GM12878 (cell line): ENCODE results near the gene SYNPO. TPM values are rescaled to one million over a fixed set of nuclear protein-coding genes. Genes with fewer than 3 reads are reported as not detected.

Experiments
- ATAC-seq: fragments of 200-7000 bp; cut with Tn5 transposase; 3 replicates; pipeline ENCODE4 v1.9.1; 2020; ENCODE audit warnings: mild to moderate bottlenecking, moderate library complexity
- BruUV-seq: library from RNA; stranded (reverse); fragments of 400-500 nt; replicated peaks from 2 replicates; lab custom pipeline; 2021; lab: Mats Ljungman, UMichigan
- CTCF ChIA-PET: fragments of 300-600 bp; sonication (Branson Sonifier 250); formaldehyde crosslinking; extraction: SDS; loops from one replicate; lab custom pipeline; 2021; ENCODE audit warnings: inconsistent platforms; lab: Yijun Ruan, JAX
- POLR2A ChIA-PET: fragments of 350-600 bp; formaldehyde crosslinking; extraction: SDS; loops from one replicate; lab custom pipeline; 2021; ENCODE audit warnings: inconsistent platforms; lab: Charles Lee
- RAD21 ChIA-PET: fragments of 300-600 bp; sonication (Branson Sonifier 250); formaldehyde crosslinking; loops from one replicate; lab custom pipeline; 2023; ENCODE audit warnings: antibody characterized with exemption; ENCODE audit not compliant: unreplicated experiment; lab: Charles Lee
- SMC1A ChIA-PET: fragments of 300-600 bp; sonication (Branson Sonifier 250); formaldehyde crosslinking; loops from one replicate; lab custom pipeline; 2023; ENCODE audit not compliant: unreplicated experiment, uncharacterized antibody; lab: Charles Lee
- DNase-seq: peaks from one replicate; pipeline ENCODE4 v3.0.0-alpha.2; 2011; ENCODE audit warnings: low read depth, low spot score
- FAIRE-seq: peaks from 3 replicates; lab custom pipeline; 2011; peaks lifted over from hg19 to GRCh38; lab: Jason Lieb, UNC
- H2AFZ ChIP-seq: 2 replicates; pipeline ENCODE4 v1.6.0; 2011; ENCODE audit warnings: low read depth, low read length, control low read depth; ENCODE audit not compliant: control insufficient read depth
- H3K27ac ChIP-seq: 2 replicates; pipeline ENCODE4 v1.5.1; 2011; ENCODE audit warnings: control low read depth; ENCODE audit not compliant: control insufficient read depth, insufficient read depth
- H3K27me3 ChIP-seq, 2 experiments: replicated peaks in 1 of 2; 2 replicates each; pipeline versions ENCODE4 v1.6.0 to v1.6.1; 2011; ENCODE audit warnings: low read length in 1 of 2; ENCODE audit not compliant: control insufficient read depth in 2 of 2, insufficient read depth in 2 of 2
- H3K36me3 ChIP-seq, 2 experiments: 2 replicates each; pipeline ENCODE4 v1.5.1; 2011; ENCODE audit warnings: low read length in 1 of 2; ENCODE audit not compliant: control insufficient read depth in 2 of 2, insufficient read depth in 2 of 2
- H3K4me1 ChIP-seq: 2 replicates; pipeline ENCODE4 v1.6.1; 2011; ENCODE audit warnings: mild to moderate bottlenecking, low read length, moderate library complexity, mixed read lengths; ENCODE audit not compliant: control insufficient read depth, insufficient read depth
- H3K4me2 ChIP-seq: 2 replicates; pipeline ENCODE4 v1.6.0; 2011; ENCODE audit warnings: control low read depth; ENCODE audit not compliant: control insufficient read depth, insufficient read depth
- H3K4me3 ChIP-seq: fragments of 200-600 bp; sonication (generic); 2 replicates; pipeline ENCODE4 v1.5.1; 2016
- H3K79me2 ChIP-seq: 2 replicates; pipeline ENCODE4 v1.6.0; 2011; ENCODE audit warnings: low read length; ENCODE audit not compliant: control insufficient read depth, insufficient read depth
- H3K9ac ChIP-seq: 2 replicates; pipeline ENCODE4 v1.8.0; 2011; ENCODE audit warnings: low read length, control low read depth, mixed read lengths; ENCODE audit not compliant: control insufficient read depth, insufficient read depth
- H3K9me3 ChIP-seq: replicated peaks from 3 replicates; pipeline ENCODE4 v1.5.1; 2011; ENCODE audit warnings: mild to moderate bottlenecking, low read length; ENCODE audit not compliant: control insufficient read depth, insufficient read depth
- H4K20me1 ChIP-seq: 2 replicates; pipeline ENCODE4 v1.6.0; 2011; ENCODE audit not compliant: control insufficient read depth, insufficient read depth
- BACH1 ChIP-seq: fragments of 450-650 bp; IDR thresholded peaks from 2 replicates; pipeline ENCODE4 v1.6.1; 2017; ENCODE audit warnings: mild to moderate bottlenecking, borderline replicate concordance
- BRCA1 ChIP-seq: IDR thresholded peaks from 2 replicates; pipeline ENCODE4 v1.6.1; 2011; ENCODE audit warnings: low read depth, low read length, improper control_type of control experiment
- CBFB ChIP-seq: IDR thresholded peaks from 2 replicates; pipeline ENCODE4 v1.6.1; 2016; ENCODE audit warnings: antibody characterized with exemption, low read depth
- CBX5 ChIP-seq: sonication (generic); IDR thresholded peaks from 2 replicates; pipeline ENCODE4 v1.6.1; 2016; ENCODE audit warnings: low read depth, moderate library complexity, mild to moderate bottlenecking, inconsistent platforms
- CHD4 ChIP-seq: fragments of 200-600 bp; sonication (generic); IDR thresholded peaks from 2 replicates; pipeline ENCODE4 v1.6.1; 2016; ENCODE audit warnings: mild to moderate bottlenecking
- JUNB ChIP-seq: IDR thresholded peaks from 2 replicates; pipeline ENCODE4 v1.6.1; 2016; ENCODE audit warnings: antibody characterized with exemption, mild to moderate bottlenecking
- KDM1A ChIP-seq: fragments of 200-600 bp; sonication (generic); IDR thresholded peaks from 2 replicates; pipeline ENCODE4 v1.6.1; 2016; ENCODE audit warnings: borderline replicate concordance
- KLF5 ChIP-seq: fragments of 450-650 bp; IDR thresholded peaks from 2 replicates; pipeline ENCODE4 v1.6.1; 2014; ENCODE audit warnings: mild to moderate bottlenecking; ENCODE audit not compliant: partially characterized antibody
- MXI1 ChIP-seq: fragments of 150-350 bp; IDR thresholded peaks from 2 replicates; pipeline ENCODE4 v1.6.1; 2011; ENCODE audit warnings: low read depth, mild to moderate bottlenecking, inconsistent platforms, low read length, improper control_type of control experiment
- RUNX3 ChIP-seq: IDR thresholded peaks from 2 replicates; pipeline ENCODE4 v1.6.1; 2012; ENCODE audit warnings: low read length, inconsistent platforms
- SUPT20H ChIP-seq: IDR thresholded peaks from 2 replicates; pipeline ENCODE4 v1.6.1; 2011; ENCODE audit warnings: low read depth, mild to moderate bottlenecking, low read length, moderate library complexity, borderline replicate concordance; ENCODE audit not compliant: control insufficient read depth
- TCF7 ChIP-seq: IDR thresholded peaks from 2 replicates; pipeline ENCODE4 v1.6.1; 2014; ENCODE audit warnings: antibody characterized with exemption, borderline replicate concordance
- ZNF217 ChIP-seq: fragments of 450-650 bp; IDR thresholded peaks from 2 replicates; pipeline ENCODE4 v1.6.1; 2017; ENCODE audit warnings: antibody characterized with exemption, mild to moderate bottlenecking
- ZSCAN29 ChIP-seq: fragments of 450-650 bp; IDR thresholded peaks from 2 replicates; pipeline ENCODE4 v1.6.1; 2017; ENCODE audit warnings: mild to moderate bottlenecking, moderate library complexity
- WGBS: methylation state at CpG from one replicate; pipeline ENCODE4 v1.1.6; 2016; ENCODE audit warnings: low lambda C conversion rate; ENCODE audit not compliant: insufficient replicate concordance, insufficient coverage; ENCODE audit errors: missing lambda C conversion rate; 5-methylcytosine and 5-hydroxymethylcytosine counted together
- in situ Hi-C: fragments of 300-500 bp; cut with MboI; formaldehyde crosslinking; loops from 9 replicates; pipeline ENCODE4 v1.14.3; 2018; ENCODE audit warnings: mixed read lengths
- intact Hi-C: fragments of 100-400 bp; cut with micrococcal nuclease; formaldehyde crosslinking; loops from one replicate; pipeline ENCODE4 v1.14.2; 2022; ENCODE audit not compliant: unreplicated experiment
- polyA plus RNA-seq, 11 experiments: library from polyadenylated mRNA; depleted of rRNA in 4 of 11; unstranded in 6 of 11; stranded (reverse) in 5 of 11; fragments of >200 nt; fragmentation: Nextera tagmentation in 4 of 11; fragmentation: Illumina TruSeq in 1 of 11; extraction: Ambion mirVana in 4 of 11; extraction: Trizol in 1 of 11; gene quantifications; 1 replicate in 1 of 11; 2 replicates in 10 of 11; pipeline versions ENCODE4 v1.2.1 to v1.2.3, GENCODE V29; 2011 to 2016; ENCODE audit warnings: inconsistent platforms in 2 of 11, missing spikeins in 2 of 11, low read depth in 1 of 11
- total RNA-seq, 4 experiments: library from RNA; depleted of rRNA in 3 of 4; stranded (reverse); fragments of >200 nt in 3 of 4; fragmentation: Illumina TruSeq in 1 of 4; extraction: Trizol in 1 of 4; gene quantifications; 2 replicates each; pipeline versions ENCODE4 v1.2.1 to v1.2.3, GENCODE V29; 2013 to 2021
- TF ChIP-seq, protein P1 (sequence below): fragments of 450-650 bp; formaldehyde crosslinking; IDR thresholded peaks from 2 replicates; pipeline ENCODE4 v1.4.0; 2022; ENCODE audit warnings: mild to moderate bottlenecking, moderate library complexity
- TF ChIP-seq, protein P2 (sequence below): fragments of 450-650 bp; IDR thresholded peaks from 2 replicates; pipeline ENCODE4 v1.6.1; 2017; ENCODE audit warnings: mild to moderate bottlenecking, moderate library complexity

The SYNPO gene
- total and polyA plus RNA-seq, 10 of the 15 experiments (the other 5 are each of a cell fraction or from before 2014, with no cell fraction given): 0.77 to 21.0 (median 3.9) TPM

DNA sequence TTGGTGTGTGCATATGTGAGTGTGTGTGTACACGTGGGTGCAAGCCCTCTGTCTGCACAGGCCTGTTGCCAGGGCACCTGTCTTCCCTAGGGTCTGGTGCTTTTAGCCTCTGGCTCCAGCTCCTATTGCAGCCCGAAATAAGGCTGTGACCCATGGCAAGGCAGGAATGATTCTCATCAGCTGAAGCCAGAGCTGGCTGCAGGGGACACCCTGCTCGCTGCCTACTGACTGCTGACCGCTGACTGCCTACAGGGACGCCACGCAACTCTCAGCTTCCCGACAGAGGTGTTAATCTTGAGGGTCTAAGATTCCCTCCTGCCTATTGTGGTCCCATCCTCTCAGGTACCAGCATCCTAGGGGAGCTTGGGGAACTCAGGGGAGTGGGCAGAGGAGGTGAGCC is 20.6 kb downstream of the SYNPO start, which contains the start of gene MYOZ3:
Gene MYOZ3, plus strand, starts transcription at position 166 of the 400 bp plus-strand sequence. CDS start 1,691 bp downstream, outside the sequence.
- intact Hi-C loops (no loop called here), in situ Hi-C loops (no loop called here)
- RAD21 ChIA-PET: interaction anchor here (1.1 kb wide), 1 partner anchor 99 kb away, joined by 4 read pairs; no protein-coding TSS in a partner anchor
- FAIRE-seq: no peak
- Histone ChIP-seq H3K27ac (no peak within 1 kb of the TSS), H3K36me3 (no peaks in the 10 kb centered on the region), H2AFZ (no peak within 1 kb of the TSS), H3K4me3 (no peak within 1 kb of the TSS), H4K20me1 (no peaks in the 10 kb centered on the region), H3K4me1 (peaks cover 5% of the 10 kb centered on the region), H3K79me2 (no peaks in the 10 kb centered on the region), H3K27me3 (no peaks in the 10 kb centered on the region; a peak in 2 of 4 replicates), H3K9me3 (no peaks in the 10 kb centered on the region), H3K4me2 (no peak within 1 kb of the TSS), H3K9ac (no peak within 1 kb of the TSS)
- POLR2A ChIA-PET: no interaction called here
- 33% methylated on average over 7 of the region's 7 CpGs for WGBS
- TF ChIP-seq KLF5 (no peak), JUNB (no peak), CBX5 (no peak), CHD4 (no peak), TCF7 (no peak), BACH1 (no peak), ZNF217 (no peak), CBFB (no peak), MXI1 (no peak), RUNX3 (no peak), KDM1A (no peak), SUPT20H (no peak), BRCA1 (no peak), ZSCAN29 (no peak)
- TF ChIP-seq, protein P1, sequence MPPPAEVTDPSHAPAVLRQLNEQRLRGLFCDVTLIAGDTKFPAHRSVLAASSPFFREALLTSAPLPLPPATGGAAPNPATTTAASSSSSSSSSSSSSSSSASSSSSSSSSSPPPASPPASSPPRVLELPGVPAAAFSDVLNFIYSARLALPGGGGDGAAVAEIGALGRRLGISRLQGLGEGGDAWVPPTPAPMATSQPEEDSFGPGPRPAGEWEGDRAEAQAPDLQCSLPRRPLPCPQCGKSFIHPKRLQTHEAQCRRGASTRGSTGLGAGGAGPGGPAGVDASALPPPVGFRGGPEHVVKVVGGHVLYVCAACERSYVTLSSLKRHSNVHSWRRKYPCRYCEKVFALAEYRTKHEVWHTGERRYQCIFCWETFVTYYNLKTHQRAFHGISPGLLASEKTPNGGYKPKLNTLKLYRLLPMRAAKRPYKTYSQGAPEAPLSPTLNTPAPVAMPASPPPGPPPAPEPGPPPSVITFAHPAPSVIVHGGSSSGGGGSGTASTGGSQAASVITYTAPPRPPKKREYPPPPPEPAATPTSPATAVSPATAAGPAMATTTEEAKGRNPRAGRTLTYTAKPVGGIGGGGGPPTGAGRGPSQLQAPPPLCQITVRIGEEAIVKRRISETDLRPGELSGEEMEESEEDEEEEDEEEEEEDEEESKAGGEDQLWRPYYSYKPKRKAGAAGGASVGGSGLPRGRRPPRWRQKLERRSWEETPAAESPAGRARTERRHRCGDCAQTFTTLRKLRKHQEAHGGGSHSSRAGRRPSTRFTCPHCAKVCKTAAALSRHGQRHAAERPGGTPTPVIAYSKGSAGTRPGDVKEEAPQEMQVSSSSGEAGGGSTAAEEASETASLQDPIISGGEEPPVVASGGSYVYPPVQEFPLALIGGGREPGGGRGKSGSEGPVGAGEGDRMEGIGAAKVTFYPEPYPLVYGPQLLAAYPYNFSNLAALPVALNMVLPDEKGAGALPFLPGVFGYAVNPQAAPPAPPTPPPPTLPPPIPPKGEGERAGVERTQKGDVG (CRISPR knock-in tag): no peak
- TF ChIP-seq, protein P2, sequence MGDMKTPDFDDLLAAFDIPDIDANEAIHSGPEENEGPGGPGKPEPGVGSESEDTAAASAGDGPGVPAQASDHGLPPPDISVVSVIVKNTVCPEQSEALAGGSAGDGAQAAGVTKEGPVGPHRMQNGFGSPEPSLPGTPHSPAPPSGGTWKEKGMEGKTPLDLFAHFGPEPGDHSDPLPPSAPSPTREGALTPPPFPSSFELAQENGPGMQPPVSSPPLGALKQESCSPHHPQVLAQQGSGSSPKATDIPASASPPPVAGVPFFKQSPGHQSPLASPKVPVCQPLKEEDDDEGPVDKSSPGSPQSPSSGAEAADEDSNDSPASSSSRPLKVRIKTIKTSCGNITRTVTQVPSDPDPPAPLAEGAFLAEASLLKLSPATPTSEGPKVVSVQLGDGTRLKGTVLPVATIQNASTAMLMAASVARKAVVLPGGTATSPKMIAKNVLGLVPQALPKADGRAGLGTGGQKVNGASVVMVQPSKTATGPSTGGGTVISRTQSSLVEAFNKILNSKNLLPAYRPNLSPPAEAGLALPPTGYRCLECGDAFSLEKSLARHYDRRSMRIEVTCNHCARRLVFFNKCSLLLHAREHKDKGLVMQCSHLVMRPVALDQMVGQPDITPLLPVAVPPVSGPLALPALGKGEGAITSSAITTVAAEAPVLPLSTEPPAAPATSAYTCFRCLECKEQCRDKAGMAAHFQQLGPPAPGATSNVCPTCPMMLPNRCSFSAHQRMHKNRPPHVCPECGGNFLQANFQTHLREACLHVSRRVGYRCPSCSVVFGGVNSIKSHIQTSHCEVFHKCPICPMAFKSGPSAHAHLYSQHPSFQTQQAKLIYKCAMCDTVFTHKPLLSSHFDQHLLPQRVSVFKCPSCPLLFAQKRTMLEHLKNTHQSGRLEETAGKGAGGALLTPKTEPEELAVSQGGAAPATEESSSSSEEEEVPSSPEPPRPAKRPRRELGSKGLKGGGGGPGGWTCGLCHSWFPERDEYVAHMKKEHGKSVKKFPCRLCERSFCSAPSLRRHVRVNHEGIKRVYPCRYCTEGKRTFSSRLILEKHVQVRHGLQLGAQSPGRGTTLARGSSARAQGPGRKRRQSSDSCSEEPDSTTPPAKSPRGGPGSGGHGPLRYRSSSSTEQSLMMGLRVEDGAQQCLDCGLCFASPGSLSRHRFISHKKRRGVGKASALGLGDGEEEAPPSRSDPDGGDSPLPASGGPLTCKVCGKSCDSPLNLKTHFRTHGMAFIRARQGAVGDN: no peak
- no peak for DNase-seq
- no TSS peak for BruUV-seq
- SMC1A ChIA-PET: interaction anchor here (1.0 to 1.9 kb wide), 3 partner anchors 8 to 101 kb away, joined by 3 to 6 read pairs (median 4); no protein-coding TSS in a partner anchor
- no peak for ATAC-seq
- CTCF ChIA-PET: interaction anchor here (0.6 to 12.7 kb wide), 6 partner anchors 10 to 204 kb away, joined by 3 to 236 read pairs (median 3); partner anchors contain the start of gene IRGM
